HepG2 (cell line): ENCODE measurements around the gene MGA. TPM values are rescaled to one million over a fixed set of nuclear protein-coding genes. Genes with fewer than 3 reads are reported as not detected.

Experiments used
- EHMT2 ChIP-seq: fragments of 200-600 bp; sonication (generic); IDR thresholded peaks from 2 replicates; pipeline ENCODE4 v1.7.0; 2017; ENCODE audit warnings: antibody characterized with exemption, low read depth, low read length, borderline replicate concordance
- FIP1L1 ChIP-seq: fragments of 200-400 bp; formaldehyde crosslinking; IDR thresholded peaks from 2 replicates; pipeline ENCODE4 v1.6.1; 2018; ENCODE audit warnings: low read depth, mild to moderate bottlenecking, low read length, moderate library complexity, borderline replicate concordance; ENCODE audit not compliant: insufficient read depth
- HMG20B ChIP-seq: conservative IDR thresholded peaks from 2 replicates; pipeline ENCODE4 v1.6.1; 2016; ENCODE audit warnings: missing genetic modification reagents, missing compliant biosample characterization
- KLF6 ChIP-seq: IDR thresholded peaks from 2 replicates; pipeline ENCODE4 v1.8.0; 2016; ENCODE audit warnings: missing biosample characterization, missing genetic modification reagents
- MATR3 ChIP-seq: sonication (generic); formaldehyde crosslinking; IDR thresholded peaks from 2 replicates; pipeline ENCODE4 v1.4.0; 2020; ENCODE audit warnings: missing genetic modification reagents
- MED1 ChIP-seq: sonication (generic); formaldehyde crosslinking; IDR thresholded peaks from 2 replicates; pipeline ENCODE4 v1.4.0; 2020; ENCODE audit warnings: missing genetic modification reagents
- RBM22 ChIP-seq: fragments of 200-400 bp; formaldehyde crosslinking; optimal IDR thresholded peaks from 2 replicates; pipeline ENCODE3; 2017; ENCODE audit warnings: mild to moderate bottlenecking, low read length, moderate library complexity
- SAFB2 ChIP-seq: sonication (generic); formaldehyde crosslinking; IDR thresholded peaks from 2 replicates; pipeline ENCODE4 v1.5.1; 2020; ENCODE audit warnings: missing genetic modification reagents, low read depth, mild to moderate bottlenecking, borderline replicate concordance
- SOX5 ChIP-seq: IDR thresholded peaks from 2 replicates; pipeline ENCODE4 v1.6.1; 2016; ENCODE audit warnings: borderline replicate concordance
- SOX6 ChIP-seq, 2 experiments: fragments of 450-650 bp in 1 of 2; sonication (generic) in 1 of 2; formaldehyde crosslinking in 1 of 2; IDR thresholded peaks; 2 replicates each; pipeline versions ENCODE4 v1.4.0 to v1.6.1; 2017 to 2020; ENCODE audit warnings: antibody characterized with exemption in 1 of 2, mild to moderate bottlenecking in 1 of 2, missing genetic modification reagents in 1 of 2
- XRCC5 ChIP-seq: fragments of 200-400 bp; formaldehyde crosslinking; optimal IDR thresholded peaks from 2 replicates; pipeline ENCODE3; 2017; ENCODE audit warnings: mild to moderate bottlenecking, low read length
- YEATS2 ChIP-seq: sonication (generic); formaldehyde crosslinking; IDR thresholded peaks from 2 replicates; pipeline ENCODE4 v1.4.0; 2020; ENCODE audit warnings: missing genetic modification reagents, borderline replicate concordance
- ZNF225 ChIP-seq: sonication (generic); formaldehyde crosslinking; IDR thresholded peaks from 2 replicates; pipeline ENCODE4 v1.4.0; 2020; ENCODE audit warnings: mild to moderate bottlenecking, missing genetic modification reagents
- ZNF530 ChIP-seq: sonication (generic); formaldehyde crosslinking; IDR thresholded peaks from 2 replicates; pipeline ENCODE4 v1.5.0; 2020; ENCODE audit warnings: low read depth, mild to moderate bottlenecking, missing genetic modification reagents
- polyA plus RNA-seq, 8 experiments: library from polyadenylated mRNA; depleted of rRNA in 3 of 8; stranded (reverse) in 7 of 8; unstranded in 1 of 8; fragments of >200 nt; fragmentation: Illumina TruSeq in 4 of 8; extraction: Trizol in 4 of 8; gene quantifications; 2 replicates each; pipeline versions ENCODE4 v1.2.1 to v1.2.3, GENCODE V29; 2011 to 2016; ENCODE audit warnings: low read depth in 4 of 8, missing spikeins in 1 of 8, mixed read lengths in 1 of 8; ENCODE audit not compliant: insufficient read depth in 1 of 8
- total RNA-seq, 5 experiments: library from RNA; depleted of rRNA; stranded (reverse); fragments of >200 nt; fragmentation: Illumina TruSeq; extraction: Trizol; gene quantifications; 2 replicates each; pipeline ENCODE4 v1.2.3, GENCODE V29; 2016; ENCODE audit warnings: low read depth in 1 of 5
- TF ChIP-seq, protein P1 (sequence below), 2 experiments: fragments of 450-650 bp in 1 of 2; sonication (generic) in 1 of 2; formaldehyde crosslinking in 1 of 2; IDR thresholded peaks; 2 replicates each; pipeline versions ENCODE4 v1.6.1 to v1.8.0; 2016 to 2022; ENCODE audit warnings: antibody characterized with exemption in 1 of 2, mild to moderate bottlenecking in 1 of 2, missing genetic modification reagents in 1 of 2
- TF ChIP-seq, protein P2 (sequence below): sonication (generic); formaldehyde crosslinking; IDR thresholded peaks from 2 replicates; pipeline ENCODE4 v1.8.0; 2022; ENCODE audit warnings: missing genetic modification reagents, mild to moderate bottlenecking, inconsistent platforms, borderline replicate concordance
- TF ChIP-seq, protein P3 (sequence below): fragments of 450-650 bp; IDR thresholded peaks from 2 replicates; pipeline ENCODE4 v1.6.1; 2016
- TF ChIP-seq, protein P4 (sequence below): IDR thresholded peaks from 2 replicates; pipeline ENCODE4 v1.6.1; 2012; ENCODE audit warnings: inconsistent platforms

Gene MGA
- total and polyA plus RNA-seq, 2 of the 13 experiments (the other 11 are each of a cell fraction or from before 2014, with no cell fraction given), result 5.3 to 59.0 TPM

DNA sequence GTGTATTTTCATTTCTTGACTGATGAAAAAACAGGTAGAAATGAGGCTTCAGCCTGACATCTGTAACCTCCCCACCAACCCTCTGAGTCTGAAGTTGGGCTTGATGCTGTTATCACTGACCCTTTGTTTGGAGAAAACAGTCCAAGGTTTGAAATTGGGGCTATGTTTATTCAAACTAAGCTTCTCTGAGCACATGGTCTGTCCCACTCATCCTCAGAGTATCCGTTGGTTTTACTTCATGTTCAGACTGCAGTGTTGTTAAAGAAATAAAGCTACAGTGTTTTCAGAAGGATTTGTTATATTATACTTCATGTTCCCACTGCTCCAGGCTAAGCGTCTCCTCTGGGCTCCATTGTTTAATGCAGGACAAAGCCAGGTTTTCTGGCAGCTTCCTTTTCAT, 120.1 kb downstream of the MGA start (continued):
- TF ChIP-seq ZNF530 (CRISPR knock-in tag) (no peak), EHMT2 (no peak), MATR3 (CRISPR knock-in tag) (no peak), XRCC5 (peak; percentile 21), SAFB2 (no peak), SOX6 (IDR thresholded peaks at IDR 0.05) (no peak), SOX6 (CRISPR knock-in tag; IDR thresholded peaks at IDR 0.05) (0 out of 2 replicates have a peak, but pooled peaks have one; percentile 9), MED1 (CRISPR knock-in tag) (0 out of 2 replicates have a peak, but pooled peaks have one; percentile 24), ZNF225 (no peak), HMG20B (CRISPR knock-in tag) (no peak), RBM22 (no peak), SOX5 (CRISPR knock-in tag) (no peak), FIP1L1 (no peak), KLF6 (CRISPR knock-in tag) (0 out of 2 replicates have a peak, but pooled peaks have one; percentile 44), YEATS2 (CRISPR knock-in tag) (no peak)
- TF ChIP-seq, protein P1, sequence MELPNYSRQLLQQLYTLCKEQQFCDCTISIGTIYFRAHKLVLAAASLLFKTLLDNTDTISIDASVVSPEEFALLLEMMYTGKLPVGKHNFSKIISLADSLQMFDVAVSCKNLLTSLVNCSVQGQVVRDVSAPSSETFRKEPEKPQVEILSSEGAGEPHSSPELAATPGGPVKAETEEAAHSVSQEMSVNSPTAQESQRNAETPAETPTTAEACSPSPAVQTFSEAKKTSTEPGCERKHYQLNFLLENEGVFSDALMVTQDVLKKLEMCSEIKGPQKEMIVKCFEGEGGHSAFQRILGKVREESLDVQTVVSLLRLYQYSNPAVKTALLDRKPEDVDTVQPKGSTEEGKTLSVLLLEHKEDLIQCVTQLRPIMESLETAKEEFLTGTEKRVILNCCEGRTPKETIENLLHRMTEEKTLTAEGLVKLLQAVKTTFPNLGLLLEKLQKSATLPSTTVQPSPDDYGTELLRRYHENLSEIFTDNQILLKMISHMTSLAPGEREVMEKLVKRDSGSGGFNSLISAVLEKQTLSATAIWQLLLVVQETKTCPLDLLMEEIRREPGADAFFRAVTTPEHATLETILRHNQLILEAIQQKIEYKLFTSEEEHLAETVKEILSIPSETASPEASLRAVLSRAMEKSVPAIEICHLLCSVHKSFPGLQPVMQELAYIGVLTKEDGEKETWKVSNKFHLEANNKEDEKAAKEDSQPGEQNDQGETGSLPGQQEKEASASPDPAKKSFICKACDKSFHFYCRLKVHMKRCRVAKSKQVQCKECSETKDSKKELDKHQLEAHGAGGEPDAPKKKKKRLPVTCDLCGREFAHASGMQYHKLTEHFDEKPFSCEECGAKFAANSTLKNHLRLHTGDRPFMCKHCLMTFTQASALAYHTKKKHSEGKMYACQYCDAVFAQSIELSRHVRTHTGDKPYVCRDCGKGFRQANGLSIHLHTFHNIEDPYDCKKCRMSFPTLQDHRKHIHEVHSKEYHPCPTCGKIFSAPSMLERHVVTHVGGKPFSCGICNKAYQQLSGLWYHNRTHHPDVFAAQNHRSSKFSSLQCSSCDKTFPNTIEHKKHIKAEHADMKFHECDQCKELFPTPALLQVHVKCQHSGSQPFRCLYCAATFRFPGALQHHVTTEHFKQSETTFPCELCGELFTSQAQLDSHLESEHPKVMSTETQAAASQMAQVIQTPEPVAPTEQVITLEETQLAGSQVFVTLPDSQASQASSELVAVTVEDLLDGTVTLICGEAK (IDR thresholded peaks at IDR 0.05), result no peak
- TF ChIP-seq, protein P1 (CRISPR knock-in tag; IDR thresholded peaks at IDR 0.05), result no peak
- TF ChIP-seq, protein P2, sequence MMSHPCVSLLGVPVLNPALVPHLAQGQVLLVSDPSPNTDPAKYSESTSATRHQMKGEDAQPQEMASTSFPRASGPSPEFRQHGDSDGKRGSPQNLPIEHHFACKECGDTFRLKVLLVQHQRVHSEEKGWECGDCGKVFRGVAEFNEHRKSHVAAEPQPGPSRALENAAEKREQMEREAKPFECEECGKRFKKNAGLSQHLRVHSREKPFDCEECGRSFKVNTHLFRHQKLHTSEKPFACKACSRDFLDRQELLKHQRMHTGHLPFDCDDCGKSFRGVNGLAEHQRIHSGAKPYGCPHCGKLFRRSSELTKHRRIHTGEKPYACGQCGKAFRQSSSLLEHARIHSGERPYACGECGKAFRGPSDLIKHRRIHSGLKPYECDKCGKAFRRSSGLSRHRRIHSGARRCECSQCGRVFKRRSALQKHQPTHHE (CRISPR knock-in tag), result no peak
- TF ChIP-seq, protein P3, sequence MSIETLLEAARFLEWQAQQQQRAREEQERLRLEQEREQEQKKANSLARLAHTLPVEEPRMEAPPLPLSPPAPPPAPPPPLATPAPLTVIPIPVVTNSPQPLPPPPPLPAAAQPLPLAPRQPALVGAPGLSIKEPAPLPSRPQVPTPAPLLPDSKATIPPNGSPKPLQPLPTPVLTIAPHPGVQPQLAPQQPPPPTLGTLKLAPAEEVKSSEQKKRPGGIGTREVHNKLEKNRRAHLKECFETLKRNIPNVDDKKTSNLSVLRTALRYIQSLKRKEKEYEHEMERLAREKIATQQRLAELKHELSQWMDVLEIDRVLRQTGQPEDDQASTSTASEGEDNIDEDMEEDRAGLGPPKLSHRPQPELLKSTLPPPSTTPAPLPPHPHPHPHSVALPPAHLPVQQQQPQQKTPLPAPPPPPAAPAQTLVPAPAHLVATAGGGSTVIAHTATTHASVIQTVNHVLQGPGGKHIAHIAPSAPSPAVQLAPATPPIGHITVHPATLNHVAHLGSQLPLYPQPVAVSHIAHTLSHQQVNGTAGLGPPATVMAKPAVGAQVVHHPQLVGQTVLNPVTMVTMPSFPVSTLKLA, result peak; percentile 34; the same call in 1 of the 2 replicates
- TF ChIP-seq, protein P4, sequence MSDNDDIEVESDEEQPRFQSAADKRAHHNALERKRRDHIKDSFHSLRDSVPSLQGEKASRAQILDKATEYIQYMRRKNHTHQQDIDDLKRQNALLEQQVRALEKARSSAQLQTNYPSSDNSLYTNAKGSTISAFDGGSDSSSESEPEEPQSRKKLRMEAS, result peak; percentile 64; the same call in 1 of the 2 replicates
